Activated CD4-positive, alpha-beta T cell treated with anti-CD3 and anti-CD28 coated beads, Interleukin-2, amount 50 U/mL, for 4 hours (primary cell): ENCODE data around the gene APP.

ENCODE experiments used
- DNase-seq, 2 experiments: peaks; one replicate each; pipeline ENCODE4 v3.0.0-alpha.2; 2020

Gene APP

GRCh38 chr21:26170471-26171257 is at the start of gene APP:
Gene APP, minus strand, starts transcription at chr21:26170770. Its CDS starts 150 bp downstream, at chr21:26170620.
- peak; percentile 81 to 87 for DNase-seq

GRCh38 chr21:26212220-26212619 is 41.6 kb upstream of the APP start:
- DNase-seq, result no peak

- no peak for DNase-seq
Measured at GRCh38 chr21:26210614-26211013, 40.0 kb upstream of the APP start.

- DNase-seq, result no peak
Measured at GRCh38 chr21:26207021-26207420, 36.5 kb upstream of the APP start.

GRCh38 chr21:26199456-26199855 is 28.9 kb upstream of the APP start:
- no peak for DNase-seq

GRCh38 chr21:26195708-26196107 is 25.1 kb upstream of the APP start:
- DNase-seq, result no peak

GRCh38 chr21:26194811-26195251 is 24.3 kb upstream of the APP start:
- no peak for DNase-seq

- DNase-seq, result no peak
Measured at GRCh38 chr21:26194326-26194725, 23.8 kb upstream of the APP start.

- DNase-seq, result no peak
Measured at GRCh38 chr21:26191609-26192008, 21.0 kb upstream of the APP start.

GRCh38 chr21:26188422-26188821 is 17.9 kb upstream of the APP start:
- no peak for DNase-seq

GRCh38 chr21:26185446-26185845 is 14.9 kb upstream of the APP start:
- no peak for DNase-seq

GRCh38 chr21:26185021-26185420 is 14.5 kb upstream of the APP start:
- no peak for DNase-seq

GRCh38 chr21:26179501-26179900 is 8.9 kb upstream of the APP start:
- DNase-seq, result no peak

GRCh38 chr21:26177746-26178426 is 7.3 kb upstream of the APP start:
- DNase-seq, result no peak

GRCh38 chr21:26177187-26177586 is 6.6 kb upstream of the APP start:
- DNase-seq, result no peak

GRCh38 chr21:26171258-26172100 is 909 bp upstream of the APP start:
- DNase-seq, result no peak

- DNase-seq, result peak; percentile 33 to 39
Measured at GRCh38 chr21:26169611-26170470, 729 bp downstream of the APP start.

GRCh38 chr21:26169061-26169610 is 1.4 kb downstream of the APP start:
- peak; percentile 21 to 37 for DNase-seq

- DNase-seq, result no peak
Measured at GRCh38 chr21:26168371-26168770, 2.2 kb downstream of the APP start.

GRCh38 chr21:26167593-26167992 is 3.0 kb downstream of the APP start:
- no peak for DNase-seq

GRCh38 chr21:26165331-26165730 is 5.2 kb downstream of the APP start:
- DNase-seq, result no peak

- no peak for DNase-seq
Measured at GRCh38 chr21:26164311-26164710, 6.3 kb downstream of the APP start.
